HG02678 (cell line): ENCODE data around the gene VSIG2.

Source experiments
- ATAC-seq: cut with Tn5 transposase; IDR thresholded peaks from one replicate; pipeline ENCODE4 v1.9.1; 2021; ENCODE audit warnings: mild to moderate bottlenecking, moderate library complexity; ENCODE audit not compliant: unreplicated experiment

Gene VSIG2

GRCh38 chr11:124763156-124763947 is 11.3 kb upstream of the VSIG2 start:
- peak; percentile 17 for ATAC-seq

GRCh38 chr11:124762624-124763155 is 10.6 kb upstream of the VSIG2 start:
- no peak for ATAC-seq

- peak; percentile 62 for ATAC-seq
Observed at GRCh38 chr11:124762105-124762623, 10.1 kb upstream of the VSIG2 start, which contains the start of gene ESAM. TSS of gene ESAM (minus strand) at chr11:124762290. CDS start at chr11:124762154, 136 bp downstream.

- ATAC-seq = peak; percentile 0
Observed at GRCh38 chr11:124761301-124762104, 9.4 kb upstream of the VSIG2 start.

GRCh38 chr11:124760806-124761205 is 8.8 kb upstream of the VSIG2 start:
- ATAC-seq = no peak

GRCh38 chr11:124760205-124760652 is 8.2 kb upstream of the VSIG2 start:
- peak; percentile 19 for ATAC-seq

GRCh38 chr11:124759266-124760204 is 7.5 kb upstream of the VSIG2 start:
- no peak for ATAC-seq

GRCh38 chr11:124758355-124759265 is 6.6 kb upstream of the VSIG2 start:
- peak; percentile 52 for ATAC-seq

- ATAC-seq = no peak
Observed at GRCh38 chr11:124757320-124757719, 5.3 kb upstream of the VSIG2 start.

GRCh38 chr11:124756753-124757227 is 4.7 kb upstream of the VSIG2 start:
- no peak for ATAC-seq

- ATAC-seq = no peak
Observed at GRCh38 chr11:124756033-124756752, 4.1 kb upstream of the VSIG2 start.

GRCh38 chr11:124754710-124755109 is 2.7 kb upstream of the VSIG2 start:
- ATAC-seq = no peak

- no peak for ATAC-seq
Observed at GRCh38 chr11:124754309-124754708, 2.3 kb upstream of the VSIG2 start.

- ATAC-seq = no peak
Observed at GRCh38 chr11:124753624-124754023, 1.6 kb upstream of the VSIG2 start.

GRCh38 chr11:124753205-124753604 is 1.1 kb upstream of the VSIG2 start:
- no peak for ATAC-seq

GRCh38 chr11:124752471-124753102 is 532 bp upstream of the VSIG2 start:
- ATAC-seq = no peak

GRCh38 chr11:124751391-124751740 is 689 bp downstream of the VSIG2 start:
- ATAC-seq = no peak

GRCh38 chr11:124749912-124750311 is 2.1 kb downstream of the VSIG2 start:
- ATAC-seq = no peak
